A673 (cell line): ENCODE results near the gene COL4A1.

Experiments used
- EZH2 ChIP-seq: fragments of 200-600 bp; sonication (generic); IDR thresholded peaks from 2 replicates; pipeline ENCODE4 v1.6.1; 2017; ENCODE audit warnings: borderline replicate concordance, low read depth, mild to moderate bottlenecking, mixed read lengths, antibody characterized with exemption, low read length; ENCODE audit not compliant: poor library complexity, severe bottlenecking
- TF ChIP-seq, protein P1 (sequence below): fragments of 300-800, 200-600 bp; sonication (generic); conservative IDR thresholded peaks from 2 replicates; pipeline ENCODE4 v1.5.1; 2017; ENCODE audit warnings: low read depth, mild to moderate bottlenecking, antibody characterized with exemption, low read length, moderate library complexity, mixed read lengths

GRCh38 chr13:110176431-110176830 is 130.5 kb downstream of the COL4A1 start:
- TF ChIP-seq, protein P1, sequence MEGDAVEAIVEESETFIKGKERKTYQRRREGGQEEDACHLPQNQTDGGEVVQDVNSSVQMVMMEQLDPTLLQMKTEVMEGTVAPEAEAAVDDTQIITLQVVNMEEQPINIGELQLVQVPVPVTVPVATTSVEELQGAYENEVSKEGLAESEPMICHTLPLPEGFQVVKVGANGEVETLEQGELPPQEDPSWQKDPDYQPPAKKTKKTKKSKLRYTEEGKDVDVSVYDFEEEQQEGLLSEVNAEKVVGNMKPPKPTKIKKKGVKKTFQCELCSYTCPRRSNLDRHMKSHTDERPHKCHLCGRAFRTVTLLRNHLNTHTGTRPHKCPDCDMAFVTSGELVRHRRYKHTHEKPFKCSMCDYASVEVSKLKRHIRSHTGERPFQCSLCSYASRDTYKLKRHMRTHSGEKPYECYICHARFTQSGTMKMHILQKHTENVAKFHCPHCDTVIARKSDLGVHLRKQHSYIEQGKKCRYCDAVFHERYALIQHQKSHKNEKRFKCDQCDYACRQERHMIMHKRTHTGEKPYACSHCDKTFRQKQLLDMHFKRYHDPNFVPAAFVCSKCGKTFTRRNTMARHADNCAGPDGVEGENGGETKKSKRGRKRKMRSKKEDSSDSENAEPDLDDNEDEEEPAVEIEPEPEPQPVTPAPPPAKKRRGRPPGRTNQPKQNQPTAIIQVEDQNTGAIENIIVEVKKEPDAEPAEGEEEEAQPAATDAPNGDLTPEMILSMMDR = no peak
- no peak for TF ChIP-seq EZH2
